OCI-M1 (cell line): ENCODE results near the gene KCNQ1.

Source experiments
- DNase-seq: peaks from one replicate; lab custom pipeline; 2025; lab: John Stamatoyannopoulos, UW

The KCNQ1 gene

DNA sequence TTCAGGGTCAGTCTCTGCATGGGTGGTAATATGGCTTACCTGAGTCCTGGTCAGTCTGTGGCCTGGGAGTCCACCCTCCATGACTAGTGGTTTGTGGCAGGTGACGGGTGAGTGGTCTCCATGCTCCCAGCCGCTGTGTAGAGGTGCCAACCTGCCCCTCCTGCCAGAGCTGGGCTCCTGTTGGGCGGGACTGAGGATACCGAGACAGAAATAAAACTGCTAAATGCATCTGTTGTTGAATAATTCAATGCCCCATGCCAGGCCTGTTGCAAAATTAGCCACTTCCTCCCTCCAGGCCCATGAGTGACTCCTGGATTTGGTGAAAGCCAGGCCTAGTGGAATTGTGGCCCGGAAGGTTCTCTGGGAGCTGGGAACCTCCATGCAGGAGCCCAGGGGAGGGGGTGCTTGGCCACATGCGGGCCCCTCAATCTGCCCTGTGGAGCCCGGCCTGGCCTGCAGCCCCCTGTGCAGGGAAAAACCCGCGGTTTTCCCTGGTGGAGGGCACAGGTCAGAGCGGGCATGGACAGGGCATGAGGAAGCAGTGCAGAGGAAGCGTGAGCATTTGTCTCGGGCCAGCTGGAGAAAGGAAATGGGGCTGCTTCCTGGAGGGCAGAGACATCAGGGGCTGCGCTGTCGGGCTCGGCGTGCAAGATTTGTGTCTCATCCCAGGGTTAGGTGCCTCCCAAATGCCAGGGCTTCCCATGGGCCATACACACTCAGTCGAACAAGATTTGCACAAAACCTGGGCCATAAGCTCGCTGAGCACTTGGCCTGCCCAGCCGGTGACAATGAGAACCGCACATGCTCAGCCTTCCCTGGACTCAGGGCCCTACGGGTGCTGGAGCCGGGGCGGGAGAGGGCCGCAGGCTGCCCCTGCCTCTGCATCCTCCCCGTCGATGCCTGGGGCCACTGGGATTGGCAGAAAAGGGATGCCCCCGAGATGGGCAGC, 66.9 kb downstream of the KCNQ1 start:
- no peak for DNase-seq

DNA sequence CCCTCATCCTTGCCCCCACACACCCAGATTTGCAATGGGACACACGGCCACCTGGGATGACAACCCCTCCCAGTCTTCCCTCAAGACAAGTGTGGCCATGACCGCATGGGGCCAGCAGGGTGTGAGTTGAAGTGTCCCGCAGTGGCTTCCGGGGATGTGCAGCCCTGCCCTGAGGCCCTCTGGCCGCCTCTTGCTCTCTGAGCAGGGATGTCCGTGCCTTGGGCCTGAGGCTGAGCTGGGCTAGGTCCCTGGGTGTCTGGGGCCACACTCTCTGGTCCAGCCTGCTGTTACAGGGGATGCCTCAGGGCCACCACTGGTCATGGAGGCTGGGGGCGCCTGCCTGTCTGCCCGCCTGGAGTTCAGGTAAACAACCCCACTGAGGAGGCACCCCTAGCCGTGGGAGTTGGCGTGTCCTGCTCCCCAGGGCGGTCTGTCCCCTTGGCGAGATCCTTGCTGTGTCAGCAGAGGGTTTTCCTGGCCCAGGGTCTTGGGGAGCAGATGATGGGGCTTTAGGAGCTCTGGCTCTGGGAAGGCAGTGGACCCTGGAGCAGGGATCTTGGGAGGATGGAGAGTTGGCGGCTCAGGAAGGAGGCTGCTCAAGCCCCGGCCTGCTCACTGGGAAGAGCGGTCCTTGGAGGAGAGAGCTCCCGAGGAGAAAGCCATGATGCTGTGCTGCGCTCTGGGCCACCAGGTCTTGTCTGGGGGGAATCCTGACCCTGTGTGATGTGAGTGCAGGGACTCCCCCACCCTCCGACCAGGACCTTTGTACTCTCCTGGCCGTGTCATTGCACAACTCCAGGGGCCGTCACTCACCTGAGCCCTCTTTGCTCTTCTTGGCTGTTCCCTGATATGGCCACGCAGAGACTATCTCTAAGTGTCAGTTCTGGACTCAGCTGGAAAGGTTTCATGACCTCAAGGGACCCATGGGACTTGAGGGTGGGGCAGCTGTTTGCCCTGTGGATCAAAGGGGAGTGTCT, 67.9 kb downstream of the KCNQ1 start:
- DNase-seq, result no peak

DNA sequence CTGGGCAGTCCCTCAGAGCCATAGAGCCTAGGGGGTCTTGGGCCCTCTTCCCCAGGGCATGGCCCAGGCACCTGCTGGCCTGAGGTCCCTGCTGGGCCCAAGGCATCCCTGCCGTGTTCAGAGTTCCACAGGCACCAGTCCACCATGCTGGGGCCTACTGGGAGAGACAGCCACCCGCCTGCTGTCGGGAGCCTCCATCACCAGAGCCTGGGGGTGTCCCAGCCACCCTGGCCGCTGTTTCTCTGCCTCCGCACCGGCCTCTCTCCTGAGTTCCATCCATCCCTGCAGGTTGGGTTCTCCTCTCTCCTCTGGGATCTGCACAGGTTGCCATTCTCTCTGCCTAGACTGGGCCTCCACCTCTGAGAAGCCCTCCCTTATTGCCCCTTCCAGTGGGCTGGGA, 68.6 kb downstream of the KCNQ1 start:
- DNase-seq, result no peak

DNA sequence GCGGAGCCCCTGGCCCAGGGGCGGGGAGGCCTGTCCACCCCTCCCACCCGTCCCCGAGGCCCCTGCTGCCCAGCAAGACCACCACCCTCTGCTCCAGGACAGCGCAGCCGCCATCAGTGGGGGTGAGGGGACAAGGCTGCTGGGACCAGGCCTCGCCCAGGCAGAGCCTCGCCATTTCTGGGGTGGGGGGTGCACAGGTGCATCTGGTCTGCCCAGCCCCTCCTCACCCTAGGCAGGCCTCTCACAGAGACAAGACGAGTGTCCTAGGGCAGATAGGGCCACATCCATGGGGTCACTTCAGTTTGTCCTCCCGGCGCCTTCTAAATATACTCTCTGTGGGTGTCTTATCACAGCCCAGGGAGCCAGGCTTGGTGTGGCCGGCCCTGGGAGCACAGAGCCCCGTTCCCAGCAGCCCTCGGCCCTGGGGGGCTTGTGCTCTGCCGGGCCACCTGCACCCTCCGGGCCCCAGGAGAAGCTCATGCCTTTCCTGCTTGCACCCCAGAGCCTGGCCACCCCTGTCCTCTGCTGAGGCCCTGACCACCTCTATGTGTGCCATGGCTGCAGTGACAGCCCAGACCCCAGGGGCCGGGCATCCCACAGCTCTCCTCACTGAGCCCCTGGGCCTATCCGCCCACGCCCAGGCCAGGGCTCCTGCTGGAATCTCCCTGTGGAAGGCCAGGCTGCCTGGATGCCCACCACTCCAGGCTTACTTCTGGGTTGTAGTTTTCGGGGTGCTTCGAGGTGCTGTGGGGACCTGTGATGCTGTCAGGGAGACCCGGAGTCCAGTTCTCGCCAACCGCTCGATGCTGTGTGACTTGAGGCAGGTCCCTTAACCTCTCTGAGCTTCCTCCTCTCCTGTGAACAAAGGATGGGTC, 70.8 kb downstream of the KCNQ1 start:
- no peak for DNase-seq

DNA sequence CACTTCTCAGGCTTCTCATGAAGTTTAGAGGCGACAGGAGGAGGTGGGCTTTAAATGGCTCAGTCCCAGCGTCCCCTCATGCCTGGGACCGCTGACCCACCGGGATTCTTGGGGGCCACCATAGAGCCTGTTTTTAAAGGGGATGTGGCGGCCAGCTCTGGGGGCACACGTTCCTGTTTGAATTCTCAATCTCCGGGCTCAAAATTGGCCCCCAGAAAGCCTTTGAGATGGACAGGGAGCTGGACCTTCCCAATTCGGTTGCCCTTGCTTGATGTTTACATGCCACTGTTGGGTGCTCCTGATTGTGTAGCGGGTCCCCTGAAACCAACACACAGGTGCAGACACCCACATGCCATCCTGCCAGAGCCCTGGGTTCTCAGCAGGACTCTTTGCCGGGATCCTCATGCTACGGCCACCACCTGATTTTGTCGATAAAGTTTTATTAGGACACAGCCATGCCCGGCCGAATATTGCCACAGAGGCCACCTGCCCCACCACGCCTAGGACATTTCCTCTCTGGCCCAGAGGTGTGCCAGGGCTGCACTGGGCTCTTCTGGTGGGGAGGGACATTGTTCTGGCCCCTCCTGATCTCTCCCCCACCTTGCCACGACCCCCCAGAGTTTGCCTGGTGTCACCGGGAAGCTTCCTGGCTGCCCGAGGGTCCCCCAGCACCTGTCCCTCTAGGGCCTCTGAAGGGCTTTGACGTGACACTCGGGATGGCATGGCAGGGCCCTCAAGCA, 71.6 kb downstream of the KCNQ1 start:
- no peak for DNase-seq

DNA sequence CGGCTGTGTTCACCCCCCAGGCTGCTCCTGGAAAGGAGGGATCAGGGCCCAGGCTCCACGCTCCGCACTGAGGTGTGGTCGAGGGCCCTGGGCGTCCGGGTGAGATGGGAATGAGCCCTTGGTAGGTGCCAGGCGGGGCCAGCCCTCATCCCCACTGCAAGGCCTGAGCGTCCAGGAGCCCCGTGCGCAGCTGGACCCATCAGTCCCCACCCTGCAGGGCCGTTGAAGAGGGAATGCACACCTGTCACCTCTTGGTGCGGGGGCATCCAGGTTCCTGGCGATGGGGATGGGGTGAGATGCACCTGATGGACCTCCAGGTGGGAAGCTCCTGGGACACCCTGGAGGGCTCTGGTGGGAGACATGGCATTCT, 72.2 kb downstream of the KCNQ1 start:
- no peak for DNase-seq

DNA sequence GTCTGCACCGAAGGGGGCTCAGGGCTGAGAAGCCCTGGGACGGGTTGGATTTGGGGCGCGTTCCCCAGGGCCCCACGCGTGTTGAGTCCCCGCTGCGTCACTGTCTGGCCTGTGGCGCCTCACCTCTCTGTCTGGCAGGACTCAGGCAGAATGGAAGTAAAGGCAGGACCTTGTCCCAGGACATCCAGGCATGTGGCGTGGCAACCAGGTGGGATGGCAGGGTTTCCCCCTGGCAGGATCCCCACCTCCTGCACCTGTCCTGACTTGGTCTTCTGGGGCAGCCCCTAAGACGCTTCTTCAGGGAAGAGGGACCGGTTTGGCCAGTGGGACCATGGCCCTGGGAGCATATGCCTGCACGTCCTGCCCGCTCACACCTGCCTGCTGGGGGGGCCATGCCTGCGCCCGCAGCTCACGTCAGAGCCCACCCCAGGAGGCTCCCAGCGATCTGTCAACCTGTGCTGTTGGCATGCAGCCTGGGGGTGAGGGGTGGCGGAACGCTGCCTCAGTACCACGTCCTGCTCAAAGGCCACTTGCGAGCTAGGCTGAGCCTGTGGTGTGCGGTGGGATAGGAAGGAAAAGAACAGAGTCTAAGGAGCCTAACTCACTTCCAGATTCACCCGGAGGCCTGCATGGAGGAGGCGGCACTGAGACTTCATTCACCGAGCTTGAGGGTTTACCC, 72.7 kb downstream of the KCNQ1 start:
- DNase-seq, result no peak

DNA sequence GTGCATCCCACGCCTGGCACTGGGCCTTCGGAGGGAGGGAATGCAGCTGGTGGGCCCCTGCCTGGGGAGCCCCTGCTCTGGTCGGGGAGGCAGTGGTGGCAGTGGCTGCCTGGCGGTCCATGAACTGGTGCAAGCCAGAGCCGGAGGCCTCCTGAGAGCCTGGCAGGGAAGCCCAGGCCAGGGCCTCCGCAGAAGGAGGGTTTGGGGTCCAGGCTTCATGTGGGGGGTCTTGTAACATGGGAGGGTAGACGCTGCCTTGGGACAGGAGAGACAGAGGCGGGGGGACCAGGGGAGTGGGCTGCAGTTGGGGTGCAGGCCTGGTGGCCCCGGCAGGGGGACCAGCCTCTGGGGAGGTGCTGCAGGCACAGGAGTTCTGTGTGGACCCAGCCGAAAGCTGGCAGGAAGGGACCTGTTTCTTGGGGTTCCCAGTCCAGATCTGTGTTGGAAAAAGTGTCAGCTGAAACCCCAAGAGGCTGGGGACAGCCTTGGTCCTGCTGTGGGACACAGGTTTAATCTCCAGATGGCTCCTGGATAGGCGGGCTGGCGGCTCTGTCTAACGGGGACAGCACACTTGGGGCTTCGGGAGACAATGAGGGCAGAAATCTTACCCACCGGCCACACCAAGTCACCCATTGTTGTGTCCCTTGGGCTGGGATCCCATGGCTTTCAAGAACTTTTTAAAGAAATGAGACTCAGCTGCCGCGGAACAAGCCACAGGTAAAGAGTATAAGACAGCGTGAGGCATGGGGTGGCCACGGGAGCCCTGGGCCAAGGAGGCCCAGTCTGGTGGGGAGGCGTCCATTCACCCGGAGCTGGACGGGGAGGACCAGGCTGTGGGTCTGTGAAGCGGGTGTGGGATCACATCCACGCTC, 73.5 kb downstream of the KCNQ1 start:
- no peak for DNase-seq

DNA sequence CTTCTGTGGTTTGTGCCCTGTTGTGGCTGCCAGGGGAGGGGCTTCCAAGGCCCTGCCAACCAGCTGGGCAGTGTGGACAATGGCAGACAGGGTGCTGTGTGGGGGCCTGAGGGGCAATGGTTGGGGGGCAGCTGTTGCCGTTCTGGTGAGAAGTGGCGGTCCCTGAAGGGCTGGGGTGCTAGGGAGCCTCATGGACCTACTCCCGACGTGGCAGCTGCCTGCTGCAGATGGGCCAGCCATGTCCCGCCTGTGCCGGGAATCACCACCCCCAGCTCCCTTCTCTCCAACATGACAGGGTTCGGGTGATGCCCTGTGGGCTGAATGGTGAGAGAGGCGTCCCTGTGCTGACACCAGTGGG, 74.2 kb downstream of the KCNQ1 start:
- no peak for DNase-seq

DNA sequence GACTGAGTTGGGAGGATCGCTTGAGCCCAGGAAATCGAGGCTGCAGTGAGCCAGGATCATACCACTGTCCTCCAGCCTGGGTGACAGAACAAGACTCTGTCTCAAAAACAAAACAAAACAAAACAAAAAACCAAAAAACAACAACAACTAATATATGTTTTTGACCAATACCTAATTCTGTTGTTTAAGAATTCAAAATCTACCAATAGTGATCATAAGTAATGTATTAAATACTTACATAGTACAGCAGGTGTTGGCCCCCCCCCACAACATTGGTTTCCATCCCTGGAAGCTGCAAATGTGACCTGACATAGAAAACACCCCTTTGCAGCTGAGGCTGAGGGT, 74.7 kb downstream of the KCNQ1 start:
- no peak for DNase-seq

DNA sequence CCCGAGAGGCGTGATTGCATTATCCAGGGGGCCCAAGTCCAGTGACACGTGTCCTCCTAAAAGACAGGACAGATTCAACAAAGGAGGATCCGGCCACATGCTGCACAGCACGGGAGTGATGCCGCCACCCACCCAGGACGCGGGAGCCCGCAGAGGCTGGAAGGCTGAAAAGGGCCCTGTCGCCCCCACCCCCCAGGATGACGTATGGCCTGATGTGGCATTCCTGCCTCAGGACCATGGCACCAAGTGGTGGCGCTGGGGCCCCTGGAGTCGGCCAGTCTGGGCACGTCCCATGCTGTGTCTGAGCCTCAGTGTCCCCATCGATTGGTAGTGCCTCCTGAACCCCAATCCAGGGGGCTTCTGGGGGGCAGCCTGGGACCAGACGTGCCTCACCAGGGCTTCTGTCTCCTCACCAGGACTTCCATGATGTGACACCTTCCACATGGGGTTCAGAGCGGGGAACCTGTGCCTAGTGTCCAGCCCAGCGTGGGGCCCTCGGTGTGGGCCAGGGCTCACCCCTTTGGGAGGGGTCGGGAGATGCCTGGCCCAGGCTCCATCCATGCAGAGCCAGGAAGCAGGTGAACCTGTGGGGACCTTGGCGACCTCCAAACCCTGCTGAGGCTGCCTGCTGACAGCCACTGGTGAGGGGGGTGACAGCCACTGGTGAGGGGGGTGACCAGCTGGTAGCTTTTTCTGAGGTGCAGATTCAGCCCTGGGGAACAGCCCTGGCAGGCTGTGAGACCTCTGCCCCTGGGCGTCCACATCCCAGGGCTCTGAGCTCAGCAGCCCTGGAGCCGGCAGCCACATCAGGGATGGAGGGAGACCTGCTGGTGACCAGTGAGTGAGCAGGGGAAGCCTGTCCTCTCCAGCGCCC, 75.3 kb downstream of the KCNQ1 start:
- no peak for DNase-seq

DNA sequence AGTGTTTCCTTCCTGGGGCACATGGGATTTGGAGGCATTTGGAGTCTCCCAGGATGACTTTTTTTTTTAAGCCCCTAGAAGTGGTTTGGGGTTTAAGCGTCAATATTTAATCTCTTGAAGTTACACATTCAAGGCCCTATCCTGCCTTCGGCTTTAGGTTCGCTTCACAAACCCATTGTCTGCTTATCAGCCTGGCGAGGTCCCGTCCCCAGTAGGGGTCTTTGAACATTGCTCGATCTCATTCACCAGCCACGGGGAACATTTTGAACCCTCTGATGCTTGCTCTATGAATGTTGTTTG, 75.9 kb downstream of the KCNQ1 start:
- DNase-seq, result no peak

DNA sequence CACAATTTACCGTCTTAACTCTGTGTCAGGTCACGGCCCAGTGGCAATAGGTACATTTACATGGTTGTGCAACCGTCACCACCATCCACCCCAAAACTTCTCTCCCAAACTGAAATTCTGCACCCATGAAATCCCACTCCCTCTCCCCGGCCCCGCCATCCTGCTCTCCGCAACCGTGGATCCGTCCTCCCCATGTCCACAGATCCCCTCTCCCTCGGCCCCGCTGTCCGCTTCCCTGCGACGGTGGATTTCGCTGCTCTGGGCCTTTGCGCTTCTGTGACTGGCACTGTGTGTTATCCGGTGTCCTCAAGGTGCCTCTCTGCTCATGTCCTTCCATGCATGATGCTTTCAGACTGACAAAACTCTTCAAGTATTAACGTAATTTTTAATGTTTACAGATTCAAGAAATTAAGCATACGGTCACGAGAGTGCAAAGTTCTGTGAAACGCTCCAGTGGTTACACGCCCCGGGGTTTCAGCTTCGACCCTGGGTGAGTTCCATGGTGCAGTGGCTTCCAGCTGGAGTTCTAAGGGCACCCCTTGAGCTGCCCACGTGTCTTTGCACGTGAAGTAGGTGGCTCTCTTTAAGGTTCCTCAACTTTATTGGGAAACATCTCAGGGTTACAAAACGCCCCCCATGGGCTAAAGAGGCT, 76.4 kb downstream of the KCNQ1 start:
- no peak for DNase-seq

DNA sequence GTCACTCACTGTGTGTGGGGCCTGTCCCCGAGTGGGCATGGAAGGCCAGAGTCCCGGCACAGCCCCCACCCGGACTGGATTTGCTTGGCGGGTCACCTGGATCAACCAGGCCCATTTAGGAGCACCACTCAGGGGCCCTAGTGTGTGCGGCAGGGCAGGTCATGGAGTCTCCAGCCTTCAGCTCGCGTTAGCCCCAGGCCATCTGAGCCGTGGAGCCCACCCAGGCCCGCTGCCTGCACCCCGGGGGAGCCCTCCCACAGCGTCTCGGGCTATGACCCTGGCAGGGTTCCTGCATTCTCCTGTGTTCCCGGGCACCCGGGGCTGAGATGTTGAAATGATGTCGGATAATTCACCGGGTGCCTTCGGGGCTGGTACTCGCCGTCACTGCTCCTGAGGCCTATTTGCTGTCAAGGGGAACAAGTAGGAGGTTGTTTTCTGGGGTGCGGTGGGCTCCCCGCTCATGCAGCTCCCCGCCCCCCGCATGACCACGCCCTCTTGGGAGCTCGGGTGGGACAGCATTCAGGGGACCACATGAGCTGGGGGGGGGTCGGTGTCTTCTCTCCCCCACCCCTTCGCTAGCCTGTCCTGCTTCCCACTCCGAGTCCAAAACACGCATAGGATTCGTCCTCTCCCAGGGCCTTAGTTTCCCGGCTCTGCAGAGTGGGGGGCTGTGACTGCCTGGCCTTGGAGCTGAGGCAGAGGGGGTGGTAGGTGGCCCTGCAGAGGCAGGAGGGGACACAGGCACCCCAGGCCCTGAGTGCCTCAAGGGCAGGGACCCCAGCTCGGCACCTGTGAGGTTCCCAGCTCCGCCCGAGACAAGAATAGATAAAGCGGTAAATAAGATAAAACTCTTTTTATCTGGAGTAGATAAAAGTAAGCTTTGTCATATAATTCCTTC, 77.2 kb downstream of the KCNQ1 start:
- DNase-seq, result no peak

DNA sequence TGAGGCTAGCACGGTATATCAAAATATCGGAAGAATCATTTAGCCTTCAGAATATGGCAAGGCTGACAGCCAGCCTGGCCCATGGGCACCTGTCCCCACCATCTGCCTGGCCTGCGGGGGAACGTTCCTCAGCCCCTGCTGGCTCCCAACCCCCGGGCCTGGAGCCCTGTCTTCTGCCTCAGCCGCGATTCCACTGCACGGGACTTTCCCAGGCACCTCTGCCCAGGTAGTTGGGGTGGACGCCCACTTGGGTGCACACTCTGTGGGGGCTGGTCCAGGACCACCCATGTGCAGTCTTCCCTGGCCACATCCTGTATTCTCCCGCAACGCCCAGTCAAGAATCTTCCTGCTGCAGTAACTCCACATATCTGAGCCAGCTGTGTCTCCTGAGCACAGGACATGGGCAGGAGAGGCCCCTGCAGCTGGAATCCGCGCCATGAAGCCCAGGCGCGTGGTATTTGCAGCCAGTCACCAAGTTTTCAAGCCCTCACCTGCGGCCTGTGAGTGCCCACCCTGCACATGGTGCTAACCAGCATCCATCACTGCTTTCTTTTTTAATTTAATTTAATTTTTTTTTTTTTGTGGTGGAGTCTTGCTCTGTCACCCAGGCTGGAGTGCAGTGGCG, 77.9 kb downstream of the KCNQ1 start:
- DNase-seq, result no peak

DNA sequence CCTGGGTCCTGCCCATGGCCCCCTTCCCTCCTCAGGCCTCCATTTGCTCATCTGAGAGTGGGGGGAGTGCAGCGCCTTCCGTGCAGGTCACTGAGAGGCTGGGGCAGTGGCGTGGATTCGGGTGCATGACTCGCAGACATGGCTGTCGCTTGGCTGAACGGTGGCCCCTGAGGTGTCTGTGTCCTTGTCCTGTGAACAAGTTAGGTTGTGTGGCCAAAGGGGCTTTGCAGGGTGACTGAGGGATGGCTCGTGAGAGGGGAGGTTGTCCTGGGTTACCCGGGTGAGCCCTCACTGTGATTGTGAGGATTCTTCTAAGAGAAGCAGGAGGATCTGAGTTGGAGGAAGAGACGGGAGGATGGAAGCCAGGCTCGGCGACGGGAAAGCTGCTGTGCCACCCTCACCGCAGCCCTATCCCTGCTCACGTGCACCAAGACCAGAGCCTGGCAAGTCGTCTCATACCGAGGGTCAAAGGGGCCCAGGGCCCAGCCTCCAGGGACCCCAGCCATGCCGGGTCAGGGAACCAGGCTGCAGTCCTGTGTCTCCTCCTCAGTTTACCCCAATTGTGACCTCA, 79.1 kb downstream of the KCNQ1 start:
- no peak for DNase-seq
